Urinary bladder (tissue), 4 donors: Measurements from ENCODE around the gene CARMIL1. TPM values are rescaled to one million over a fixed set of nuclear protein-coding genes. Genes with fewer than 3 reads are reported as not detected.

Experiments
- DNase-seq: peaks from one replicate; pipeline ENCODE4 v3.0.0-alpha.2; 2015; ENCODE audit errors: extremely low spot score
- H3K27ac ChIP-seq: one replicate; pipeline ENCODE4 v1.5.1; 2013; ENCODE audit warnings: low read depth, mild to moderate bottlenecking, moderate library complexity
- H3K36me3 ChIP-seq: one replicate; pipeline ENCODE4 v1.6.1; 2013; ENCODE audit warnings: mild to moderate bottlenecking, moderate library complexity; ENCODE audit not compliant: insufficient read depth
- H3K4me1 ChIP-seq: one replicate; pipeline ENCODE4 v1.6.1; 2013; ENCODE audit warnings: mild to moderate bottlenecking, moderate library complexity; ENCODE audit not compliant: insufficient read depth
- H3K4me3 ChIP-seq: one replicate; pipeline ENCODE4 v1.5.1; 2013; ENCODE audit warnings: low read depth, low read length
- WGBS: extraction: QIAGEN DNeasy Blood & Tissue Kit; methylation state at CpG from one replicate; pipeline ENCODE4 v1.1.7; 2013; 5-methylcytosine and 5-hydroxymethylcytosine counted together
- polyA plus RNA-seq: library from polyadenylated mRNA; stranded (reverse); fragments of 200-250 nt; gene quantifications from one replicate; pipeline ENCODE4 v1.2.3, GENCODE V29; 2013
- total RNA-seq: library from RNA; depleted of rRNA; stranded (reverse); fragments of >200 nt; gene quantifications from one replicate; pipeline ENCODE4 v1.2.3, GENCODE V29; 2014
- donor health status: healthy with polysubstance abuse.
- donor health status: healthy.

CARMIL1 gene
- total RNA-seq (26.5 TPM), polyA plus RNA-seq (11.1 TPM)

DNA sequence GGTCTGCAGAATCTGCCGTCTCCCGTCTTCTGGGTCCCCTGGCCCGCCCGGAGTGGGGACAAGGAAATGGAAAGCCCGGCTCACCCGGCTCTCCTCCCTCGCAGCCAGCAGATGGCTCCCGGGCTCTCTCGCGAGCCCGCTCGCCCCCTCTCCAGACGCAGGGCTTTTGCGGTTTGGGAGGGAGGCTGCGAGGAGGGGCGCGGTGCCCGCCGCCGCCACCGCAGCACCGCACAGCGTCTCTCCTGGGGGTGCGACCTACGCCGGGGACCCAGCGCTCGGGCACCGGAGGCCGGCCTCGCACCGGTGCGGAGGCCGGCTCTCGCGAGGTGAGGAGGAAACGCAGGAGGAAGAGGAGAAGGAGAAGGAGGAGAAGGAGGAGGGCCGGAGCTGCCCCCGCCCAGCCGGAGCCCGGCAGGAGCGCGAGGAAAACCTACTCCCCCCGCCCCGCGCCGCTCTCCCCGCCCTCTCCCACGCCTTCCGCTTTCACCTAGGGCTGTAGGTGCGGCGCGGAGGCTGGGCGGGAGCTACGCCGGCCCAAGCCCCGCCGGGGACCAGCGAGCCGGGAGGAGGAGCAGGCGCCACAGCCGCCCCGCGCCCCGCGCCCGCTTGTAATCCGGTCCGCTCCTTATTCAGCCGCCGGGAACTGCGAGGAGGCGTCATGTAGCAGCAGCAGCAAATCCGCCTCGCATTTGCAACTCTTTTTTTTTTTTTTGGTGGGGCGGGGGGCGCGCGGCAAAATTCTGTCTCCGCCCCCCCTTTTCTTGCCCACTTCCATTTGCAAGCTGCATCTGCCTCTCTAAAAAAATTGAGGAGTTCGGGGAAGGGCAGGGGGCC lies at the start of gene CARMIL1:
Gene CARMIL1 (plus strand): TSS at position 461 of the 834 bp plus-strand sequence. CDS start 422 bp downstream, outside the sequence.
- H3K4me1 ChIP-seq, result peaks cover 2% of the 10 kb centered on the region
- under 1% methylated on average over 81 of the region's 81 CpGs for WGBS

DNA sequence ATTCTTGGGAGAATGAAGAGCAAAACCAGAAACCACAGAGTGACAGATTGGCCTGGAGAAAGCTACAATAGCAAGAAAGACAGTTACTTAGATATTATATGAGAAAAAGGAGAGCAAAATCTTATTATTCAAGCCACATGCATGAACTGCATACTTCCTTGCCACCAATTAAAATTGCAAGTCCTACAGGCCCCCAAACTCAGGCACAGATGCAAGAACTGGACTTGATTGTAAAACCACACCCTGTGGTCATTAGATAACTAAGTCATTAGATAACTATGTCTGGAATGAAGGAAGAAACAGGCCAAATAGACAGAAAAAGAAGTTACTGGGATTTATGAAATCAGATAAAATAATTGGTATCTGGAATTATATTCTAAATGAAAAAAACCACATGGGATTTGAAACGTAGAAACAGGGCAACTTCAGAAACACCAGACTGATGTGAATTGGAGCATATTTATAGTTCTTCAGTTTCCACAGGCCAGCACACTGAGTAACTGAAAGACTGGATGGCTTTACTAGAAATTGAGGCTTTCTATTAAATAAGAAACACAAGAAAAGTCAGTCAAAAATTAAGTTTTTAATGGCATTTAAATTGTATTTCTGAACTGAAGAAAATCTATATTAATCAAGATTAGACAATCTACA lies 49.4 kb upstream of the CARMIL1 start:
- H3K36me3 ChIP-seq, result no peaks in the 10 kb centered on the region
- no peak overlapping the region for H3K4me3 ChIP-seq
- H3K27ac ChIP-seq, result no peak overlapping the region
- no peaks in the 10 kb centered on the region for H3K4me1 ChIP-seq
- WGBS, result 33% methylated on average over 1 of the region's 1 CpG
- DNase-seq, result no peak

More for the DNA sequence above, at the start of gene CARMIL1:
- peak within 1 kb of the TSS; percentile 74 for H3K4me3 ChIP-seq
- peak within 1 kb of the TSS; percentile 24 for H3K27ac ChIP-seq
- no peaks in the 10 kb centered on the region for H3K36me3 ChIP-seq
- DNase-seq, result no peak

DNA sequence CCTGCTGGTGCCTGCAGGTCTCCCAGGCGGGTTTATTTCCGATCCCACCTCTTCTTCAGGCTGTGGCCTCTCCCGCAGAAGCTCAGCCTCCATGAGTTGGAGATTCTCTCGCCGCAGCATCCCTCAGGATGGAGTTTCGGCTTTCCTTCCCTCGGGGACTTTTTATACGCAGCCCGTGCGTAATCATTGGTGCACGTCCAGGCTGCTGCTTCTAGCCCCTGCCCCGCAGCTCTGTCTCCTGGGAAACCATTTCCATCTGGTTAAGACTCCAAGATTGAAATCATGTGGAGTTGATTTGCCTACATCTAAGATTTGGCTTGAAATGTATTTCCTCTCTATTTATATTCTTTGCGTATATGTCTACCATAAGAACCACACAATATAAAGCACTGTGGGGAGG lies 46.7 kb upstream of the CARMIL1 start:
- DNase-seq, result no peak
- WGBS, result 52% methylated on average over 13 of the region's 13 CpGs
- Histone ChIP-seq H3K4me1 (no peaks in the 10 kb centered on the region), H3K27ac (no peak overlapping the region), H3K36me3 (no peaks in the 10 kb centered on the region), H3K4me3 (no peak overlapping the region)

DNA sequence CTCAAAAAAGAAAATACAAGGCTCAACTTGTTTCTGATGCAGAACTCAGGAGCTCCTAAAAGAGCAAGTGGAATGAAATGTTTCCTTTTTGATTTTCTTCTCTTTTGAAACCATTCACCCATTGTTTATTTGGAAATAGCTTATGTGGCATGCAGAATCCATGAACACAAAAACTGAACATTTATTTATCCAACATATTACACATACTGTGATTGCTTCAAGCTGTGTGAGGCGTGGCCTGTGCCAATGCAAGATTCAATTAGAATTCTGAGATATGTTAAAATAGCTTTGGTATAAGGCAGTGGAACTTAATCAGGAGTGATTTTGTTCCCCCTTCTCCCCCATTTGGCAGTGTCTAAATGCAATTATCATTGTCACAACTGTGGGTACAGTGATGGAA lies 45.9 kb upstream of the CARMIL1 start:
- DNase-seq, result no peak
- Histone ChIP-seq H3K4me3 (no peak overlapping the region), H3K27ac (no peak overlapping the region), H3K36me3 (no peaks in the 10 kb centered on the region), H3K4me1 (no peaks in the 10 kb centered on the region)
- 86% methylated on average over 1 of the region's 1 CpG for WGBS

DNA sequence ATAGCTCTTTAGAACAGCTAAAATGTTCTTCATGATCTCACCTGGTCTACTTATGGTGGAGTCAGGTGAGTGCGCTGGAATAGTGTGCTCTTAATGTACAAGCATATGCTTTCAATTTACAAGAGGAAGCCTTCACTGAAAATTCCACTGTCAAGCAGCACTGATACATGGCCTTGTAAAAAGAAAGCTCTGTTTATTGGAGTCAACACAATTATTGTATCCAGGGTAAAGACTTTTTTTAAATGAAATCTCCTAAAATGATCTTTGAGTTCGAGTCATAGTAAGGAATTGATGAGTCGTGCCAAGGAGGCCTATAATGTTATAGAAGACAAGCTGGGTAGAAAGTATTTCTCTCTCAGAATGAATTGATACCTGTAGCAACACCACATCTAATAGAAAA lies 41.6 kb upstream of the CARMIL1 start:
- H3K27ac ChIP-seq, result no peak overlapping the region
- no peaks in the 10 kb centered on the region for H3K4me1 ChIP-seq
- H3K4me3 ChIP-seq, result no peak overlapping the region
- 49% methylated on average over 3 of the region's 3 CpGs for WGBS
- H3K36me3 ChIP-seq, result no peaks in the 10 kb centered on the region
- no peak for DNase-seq

DNA sequence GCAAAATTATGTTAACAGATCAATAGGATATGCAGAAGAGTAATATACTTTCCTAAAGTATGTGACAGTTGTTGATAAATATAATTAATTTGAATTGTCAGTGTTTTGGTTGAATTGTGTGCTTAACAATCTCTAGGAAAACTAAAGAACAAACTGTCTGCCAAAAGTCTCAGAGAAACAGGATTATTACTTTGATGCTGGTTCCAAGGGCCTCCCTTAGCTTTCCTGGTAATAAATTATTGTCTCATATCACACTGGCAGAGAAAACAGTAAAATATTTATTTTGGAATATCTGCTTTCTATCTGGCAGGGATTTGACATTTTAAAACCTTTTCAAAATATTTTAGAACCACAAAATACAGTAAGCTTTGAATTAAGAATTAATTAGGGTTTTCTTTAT lies 40.1 kb upstream of the CARMIL1 start:
- no peak for DNase-seq
- H3K36me3 ChIP-seq, result no peaks in the 10 kb centered on the region
- H3K4me1 ChIP-seq, result no peaks in the 10 kb centered on the region
- H3K4me3 ChIP-seq, result no peak overlapping the region
- no peak overlapping the region for H3K27ac ChIP-seq

DNA sequence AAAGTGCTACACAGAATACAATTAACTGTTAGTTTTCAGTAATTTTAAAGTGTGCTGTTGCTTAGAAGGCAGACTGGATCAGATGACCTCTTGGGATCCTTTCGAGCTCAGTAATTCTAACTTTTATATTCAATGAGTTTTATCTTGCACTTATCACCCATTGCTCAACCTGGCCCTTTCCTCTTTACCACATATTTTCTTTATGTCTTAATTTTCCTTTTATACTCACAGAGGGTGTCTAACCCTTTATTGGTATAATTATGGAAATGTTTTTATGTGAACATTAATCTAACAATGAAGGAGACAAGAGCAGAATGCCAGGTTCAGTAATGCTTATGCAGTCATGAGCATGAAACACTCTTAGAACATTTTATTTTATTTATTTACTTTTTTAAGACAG lies 39.7 kb upstream of the CARMIL1 start:
- DNase-seq, result no peak

DNA sequence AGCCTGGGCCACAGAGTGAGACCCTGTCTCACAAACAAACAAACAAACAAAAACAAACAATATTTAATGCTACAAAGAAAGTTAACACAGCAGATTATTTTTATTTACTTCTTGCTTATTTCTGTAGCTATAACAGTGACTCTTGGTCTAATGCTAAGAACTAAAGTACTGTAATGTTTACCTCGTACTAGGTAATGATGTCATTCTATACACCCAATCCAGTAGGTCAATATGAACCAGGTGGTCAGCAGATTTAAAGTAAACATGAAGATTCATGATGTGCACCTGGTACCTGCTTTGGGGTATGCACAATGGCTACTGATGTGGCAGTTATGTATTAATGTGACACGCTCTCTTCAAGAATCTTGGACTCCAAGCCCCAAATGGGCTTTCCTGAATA lies 36.6 kb upstream of the CARMIL1 start:
- DNase-seq, result no peak
- Histone ChIP-seq H3K4me3 (no peak overlapping the region), H3K27ac (no peak overlapping the region), H3K4me1 (no peaks in the 10 kb centered on the region), H3K36me3 (no peaks in the 10 kb centered on the region)
- 91% methylated on average over 2 of the region's 2 CpGs for WGBS

More for the DNA sequence above, 39.7 kb upstream of the CARMIL1 start:
- Histone ChIP-seq H3K4me1 (no peaks in the 10 kb centered on the region), H3K36me3 (no peaks in the 10 kb centered on the region), H3K27ac (no peak overlapping the region), H3K4me3 (no peak overlapping the region)
- WGBS, result 45% methylated on average over 1 of the region's 1 CpG

DNA sequence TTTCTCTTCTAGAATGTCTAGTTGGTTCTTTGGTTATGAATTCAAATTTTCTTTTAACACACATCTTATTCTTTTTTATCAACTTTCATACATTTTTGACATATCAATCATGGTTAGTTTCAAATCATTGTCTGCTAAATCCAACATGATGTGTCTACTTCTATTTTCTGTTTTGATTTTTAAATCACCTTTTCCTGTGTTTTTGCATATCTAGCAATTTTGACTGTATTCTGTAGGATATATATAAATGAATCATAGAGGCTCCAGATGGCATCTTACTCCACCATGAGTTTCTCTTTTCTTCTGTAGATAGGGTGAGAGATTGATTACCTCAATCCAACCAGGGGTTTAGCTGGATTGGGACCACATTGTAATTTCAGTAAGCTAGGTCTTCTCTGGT lies 34.3 kb upstream of the CARMIL1 start:
- no peaks in the 10 kb centered on the region for H3K4me1 ChIP-seq
- no peak overlapping the region for H3K4me3 ChIP-seq
- no peak overlapping the region for H3K27ac ChIP-seq
- DNase-seq, result no peak
- no peaks in the 10 kb centered on the region for H3K36me3 ChIP-seq

DNA sequence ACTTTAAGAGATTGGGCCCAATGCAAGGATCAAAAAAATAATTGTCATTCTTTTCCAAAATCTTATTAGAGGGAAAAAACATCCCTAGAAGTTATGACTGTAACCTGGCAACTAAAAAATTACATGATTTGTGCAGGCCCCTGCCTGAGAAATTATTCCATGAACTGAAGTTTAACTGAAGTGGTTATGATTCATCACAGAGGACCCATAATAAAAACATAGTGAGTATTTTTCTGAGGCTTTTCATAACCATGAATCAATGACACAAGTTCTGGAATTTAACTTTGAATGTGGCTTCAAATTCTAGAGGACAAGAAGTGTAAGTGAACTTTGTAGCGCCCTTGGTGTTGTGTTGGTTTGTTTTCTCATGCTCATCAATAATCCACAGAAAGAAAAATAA lies 31.1 kb upstream of the CARMIL1 start:
- Histone ChIP-seq H3K4me1 (no peaks in the 10 kb centered on the region), H3K4me3 (no peak overlapping the region), H3K27ac (no peak overlapping the region), H3K36me3 (no peaks in the 10 kb centered on the region)
- 99% methylated on average over 1 of the region's 1 CpG for WGBS
- no peak for DNase-seq

DNA sequence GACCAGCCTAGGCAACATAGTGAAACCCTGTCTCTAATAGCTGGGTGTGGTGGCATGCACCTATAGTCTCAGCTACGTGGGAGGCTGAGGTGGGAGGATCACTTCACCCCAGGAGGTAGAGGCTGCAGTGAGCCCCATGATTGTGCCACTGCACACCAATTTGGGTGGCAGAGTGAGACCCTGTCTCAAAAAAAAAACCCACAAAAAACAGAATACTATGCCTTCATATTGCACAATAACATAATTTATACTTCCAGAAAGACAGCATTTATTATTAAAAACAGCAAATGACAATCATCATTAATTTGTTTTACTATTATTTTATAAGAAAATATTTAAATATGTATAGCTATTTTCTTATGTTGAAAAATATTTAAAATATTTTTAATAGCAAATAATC lies 30.0 kb upstream of the CARMIL1 start:
- H3K4me3 ChIP-seq, result no peak overlapping the region
- WGBS, result 91% methylated on average over 1 of the region's 1 CpG
- H3K36me3 ChIP-seq, result no peaks in the 10 kb centered on the region
- H3K27ac ChIP-seq, result no peak overlapping the region
- no peak for DNase-seq
- H3K4me1 ChIP-seq, result no peaks in the 10 kb centered on the region

DNA sequence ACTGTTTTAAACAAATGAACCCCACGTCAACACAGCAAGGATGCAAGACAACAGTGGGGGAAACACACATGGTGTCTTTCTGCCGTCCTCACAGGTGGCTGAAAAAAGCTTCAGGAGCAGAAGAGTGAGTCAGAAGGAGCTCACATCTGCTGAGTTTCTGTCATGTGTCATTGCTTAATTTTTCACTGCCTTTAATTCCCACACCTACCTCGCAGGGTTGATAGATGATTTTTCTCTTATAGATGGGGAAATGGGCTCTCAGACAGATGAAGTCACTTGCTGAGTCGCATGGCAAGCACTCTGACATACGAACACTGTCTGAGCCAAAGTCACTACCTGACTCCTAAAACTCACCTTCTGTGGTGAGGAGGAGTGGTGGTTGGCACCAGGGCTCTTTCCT lies 28.3 kb upstream of the CARMIL1 start:
- Histone ChIP-seq H3K36me3 (no peaks in the 10 kb centered on the region), H3K27ac (no peak overlapping the region), H3K4me3 (no peak overlapping the region), H3K4me1 (no peaks in the 10 kb centered on the region)
- no peak for DNase-seq
- 84% methylated on average over 5 of the region's 5 CpGs for WGBS

DNA sequence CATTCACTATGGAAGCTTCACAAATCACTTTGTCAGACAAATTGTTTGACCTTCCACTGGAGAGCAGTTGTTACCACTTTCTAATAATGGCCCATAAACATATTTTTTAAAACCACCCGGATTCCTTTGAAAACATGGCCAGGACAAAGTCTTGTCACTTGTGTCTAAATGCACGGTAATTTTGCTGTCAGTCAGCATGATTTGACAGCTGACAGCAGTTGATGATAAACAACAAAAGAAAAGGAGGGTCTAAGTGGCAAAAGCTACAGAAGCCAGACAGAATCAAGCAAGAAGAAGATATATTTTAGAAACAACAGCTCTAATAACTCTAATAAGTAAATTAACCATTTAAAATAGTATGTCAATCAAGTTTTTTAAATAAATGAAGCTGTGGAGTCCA lies 27.7 kb upstream of the CARMIL1 start:
- 74% methylated on average over 2 of the region's 2 CpGs for WGBS
- Histone ChIP-seq H3K36me3 (no peaks in the 10 kb centered on the region), H3K4me3 (no peak overlapping the region), H3K27ac (no peak overlapping the region), H3K4me1 (no peaks in the 10 kb centered on the region)
- no peak for DNase-seq

DNA sequence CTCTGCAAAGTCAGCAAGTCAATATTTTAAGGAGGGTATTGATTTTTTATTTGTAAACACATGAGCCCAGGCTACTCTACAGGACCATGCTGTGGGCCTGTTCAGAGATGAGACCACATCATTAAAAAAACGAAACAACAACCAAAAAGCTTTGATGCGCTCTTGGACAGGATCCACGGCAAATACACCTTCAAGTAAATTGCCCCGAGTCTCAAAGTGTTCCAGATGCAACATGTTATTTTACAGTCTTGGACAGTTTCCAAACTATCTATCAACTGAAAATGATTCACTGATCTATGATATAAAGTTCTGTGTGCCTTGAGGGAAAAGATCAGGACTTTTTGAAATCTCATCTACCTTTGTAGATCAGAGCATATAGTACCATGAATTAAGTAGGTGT lies 25.8 kb upstream of the CARMIL1 start:
- Histone ChIP-seq H3K4me3 (no peak overlapping the region), H3K27ac (no peak overlapping the region), H3K4me1 (no peaks in the 10 kb centered on the region), H3K36me3 (no peaks in the 10 kb centered on the region)
- DNase-seq, result no peak
- 75% methylated on average over 4 of the region's 4 CpGs for WGBS
